GM12891 (cell line): ENCODE measurements around the gene DOCK2.
A peak's percentile ranks its signal among the peaks of the same experiment; 100 is the strongest.
"Not testable (repeated sequence)": the region's sequence is repeated elsewhere in the genome, so short reads cannot be mapped to it uniquely, and the experiment has no call there.

Experiments used
- DNase-seq: peaks from one replicate; pipeline ENCODE4 v3.0.0; 2011; ENCODE audit warnings: low spot score; ENCODE audit not compliant: insufficient read length
- FAIRE-seq: peaks from 2 replicates; lab custom pipeline; 2011; peaks lifted over from hg19 to GRCh38; lab: Jason Lieb, UNC
- PAX5 ChIP-seq: IDR thresholded peaks from 2 replicates; pipeline ENCODE4 v1.6.1; 2011; ENCODE audit warnings: low read length, moderate library complexity, mild to moderate bottlenecking; ENCODE audit not compliant: insufficient read depth, severe bottlenecking
- POLR2A ChIP-seq: IDR thresholded peaks from 2 replicates; pipeline ENCODE4 v1.6.1; 2011; ENCODE audit warnings: low read depth, low read length, control low read depth
- POLR2AphosphoS5 ChIP-seq: IDR thresholded peaks from 2 replicates; pipeline ENCODE4 v1.6.1; 2011; ENCODE audit warnings: low read depth, low read length, control low read depth
- POU2F2 ChIP-seq: IDR thresholded peaks from 2 replicates; pipeline ENCODE4 v1.6.1; 2011; ENCODE audit warnings: low read depth, mild to moderate bottlenecking, control low read depth, low read length, moderate library complexity
- SPI1 ChIP-seq: IDR thresholded peaks from 2 replicates; pipeline ENCODE4 v1.6.1; 2011; ENCODE audit warnings: low read depth, low read length, control low read depth
- TAF1 ChIP-seq: IDR thresholded peaks from 2 replicates; pipeline ENCODE4 v1.6.1; 2011; ENCODE audit warnings: low read depth, low read length, control low read depth

Gene DOCK2

DNA sequence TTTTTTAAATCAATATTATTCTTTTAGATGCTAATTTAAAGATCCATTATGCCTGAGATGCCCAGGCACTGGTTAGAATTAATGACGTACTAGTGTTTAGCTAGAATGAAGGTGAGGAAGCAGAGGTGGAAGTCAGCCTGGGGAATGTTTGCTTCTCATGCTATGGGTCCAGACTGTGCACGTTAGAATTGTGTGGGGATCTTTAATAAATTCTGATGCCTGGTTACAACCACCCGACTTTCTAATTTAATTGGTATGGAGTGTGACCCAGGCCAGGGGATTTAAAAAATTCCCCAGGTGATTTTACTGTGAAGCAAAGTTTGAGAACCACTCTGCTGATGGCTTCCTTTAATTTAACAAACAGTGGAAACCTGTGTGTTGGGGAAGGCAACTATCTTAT lies 111.1 kb downstream of the DOCK2 start:
- FAIRE-seq (no peak), DNase-seq (no peak)
- no peak for TF ChIP-seq POLR2AphosphoS5
- TF ChIP-seq PAX5 = no peak
- no peak for TF ChIP-seq POLR2A
- TF ChIP-seq POU2F2 = no peak
- no peak for TF ChIP-seq TAF1
- TF ChIP-seq SPI1 = no peak

DNA sequence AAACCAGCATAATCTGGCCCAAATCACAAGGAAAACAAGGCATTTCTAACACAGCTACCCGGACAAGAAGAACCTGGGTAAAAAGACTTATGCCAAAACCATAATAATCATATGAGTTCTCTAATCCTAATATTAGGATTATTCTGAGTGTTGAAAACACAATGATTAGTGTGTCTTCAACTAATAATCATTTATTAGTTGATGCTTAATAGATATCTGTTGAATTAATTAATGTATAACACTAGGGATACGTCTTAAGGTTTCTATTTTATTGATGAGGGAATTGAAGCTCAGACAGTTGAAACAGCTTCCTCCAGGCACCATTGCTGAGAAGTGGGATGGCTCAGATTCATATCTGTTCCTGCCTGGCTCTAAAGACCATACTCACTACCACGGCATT lies 112.2 kb downstream of the DOCK2 start:
- TF ChIP-seq SPI1 = no peak
- DNase-seq (no peak), FAIRE-seq (no peak)

DNA sequence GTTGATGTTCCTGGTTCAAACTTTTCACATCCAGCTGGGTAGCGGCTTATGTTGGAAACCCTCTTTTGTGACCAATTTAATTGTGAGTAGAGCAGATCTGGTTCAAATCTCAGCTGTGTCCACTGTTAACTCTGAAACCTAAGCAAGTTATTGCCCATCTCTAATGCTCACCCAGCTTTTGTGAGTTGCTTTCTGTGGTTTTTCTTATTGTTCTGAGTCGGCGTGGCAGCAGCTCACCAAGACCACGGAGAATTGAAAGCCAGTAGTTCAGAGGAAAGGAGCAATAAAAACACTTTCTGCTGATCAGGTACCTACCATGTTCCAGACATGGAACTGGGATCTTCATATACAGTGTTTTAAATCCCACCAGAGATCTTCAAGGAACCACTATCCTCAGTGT lies 114.4 kb downstream of the DOCK2 start:
- TF ChIP-seq SPI1 (no peak), POLR2A (no peak), POU2F2 (no peak), TAF1 (no peak), PAX5 (no peak), POLR2AphosphoS5 (no peak)
- no peak for DNase-seq
- FAIRE-seq = no peak

DNA sequence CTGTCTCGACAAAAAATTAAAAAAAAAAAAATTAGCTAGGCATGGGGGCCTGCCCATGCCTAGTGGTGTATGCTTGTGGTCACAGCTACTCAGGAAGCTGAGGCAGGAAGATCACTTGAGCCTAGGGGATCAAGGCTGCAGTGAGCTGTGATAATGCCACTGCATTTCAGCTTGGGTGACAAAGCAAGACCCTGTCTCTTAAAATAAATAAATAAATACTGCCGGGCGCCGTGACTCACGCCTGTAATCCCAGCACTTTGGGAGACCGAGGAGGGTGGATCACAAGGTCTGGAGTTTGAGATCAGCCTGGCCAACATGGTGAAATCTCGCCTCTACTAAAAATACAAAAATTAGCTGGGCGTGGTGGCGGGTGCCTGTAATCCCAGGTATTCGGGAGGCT lies 115.5 kb downstream of the DOCK2 start:
- FAIRE-seq, DNase-seq: not testable (repeated sequence)

DNA sequence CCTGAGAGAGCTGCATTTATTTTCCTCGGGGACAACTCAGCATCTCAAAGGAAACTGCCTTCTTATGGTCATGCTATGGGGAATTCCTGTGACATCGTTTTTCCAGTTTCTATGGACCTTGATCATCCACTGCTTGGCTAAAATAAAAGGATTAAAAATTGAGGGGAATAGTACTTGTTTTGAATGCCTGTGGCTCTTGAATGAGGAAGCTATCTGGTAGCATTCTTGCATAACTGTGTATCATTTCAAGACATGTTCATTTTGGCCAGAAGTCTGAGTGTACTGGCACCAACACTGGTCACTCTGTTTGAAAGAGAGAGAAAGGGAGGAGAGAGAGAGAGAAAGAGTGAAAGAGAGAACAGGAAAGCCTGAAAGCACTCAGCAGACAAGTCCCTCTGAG lies 116.7 kb downstream of the DOCK2 start:
- TF ChIP-seq POU2F2 (no peak), PAX5 (no peak), POLR2AphosphoS5 (no peak), SPI1 (no peak)
- FAIRE-seq (no peak), DNase-seq (no peak)

DNA sequence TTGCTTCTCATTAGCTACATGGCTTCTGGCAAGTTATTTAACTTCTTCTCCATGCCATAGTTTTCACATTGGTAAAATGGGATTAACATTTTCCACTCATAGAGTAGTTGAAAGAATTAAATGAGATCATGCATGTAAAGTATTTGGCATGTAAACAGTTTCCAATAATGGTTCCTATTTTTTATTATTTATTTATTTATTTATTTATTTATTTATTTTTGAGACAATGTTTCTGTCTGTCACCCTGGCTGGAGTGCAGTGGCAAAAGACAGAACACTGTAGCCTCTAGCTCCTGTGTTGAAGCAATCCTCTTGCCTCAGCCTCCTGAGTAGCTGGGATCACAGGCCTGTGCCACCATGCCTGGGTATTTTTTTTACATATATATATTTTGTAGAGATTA lies 117.7 kb downstream of the DOCK2 start:
- TF ChIP-seq POU2F2 (no peak), POLR2AphosphoS5 (no peak), TAF1 (no peak), SPI1 (no peak), PAX5 (no peak), POLR2A (no peak)
- DNase-seq (no peak), FAIRE-seq (no peak)

DNA sequence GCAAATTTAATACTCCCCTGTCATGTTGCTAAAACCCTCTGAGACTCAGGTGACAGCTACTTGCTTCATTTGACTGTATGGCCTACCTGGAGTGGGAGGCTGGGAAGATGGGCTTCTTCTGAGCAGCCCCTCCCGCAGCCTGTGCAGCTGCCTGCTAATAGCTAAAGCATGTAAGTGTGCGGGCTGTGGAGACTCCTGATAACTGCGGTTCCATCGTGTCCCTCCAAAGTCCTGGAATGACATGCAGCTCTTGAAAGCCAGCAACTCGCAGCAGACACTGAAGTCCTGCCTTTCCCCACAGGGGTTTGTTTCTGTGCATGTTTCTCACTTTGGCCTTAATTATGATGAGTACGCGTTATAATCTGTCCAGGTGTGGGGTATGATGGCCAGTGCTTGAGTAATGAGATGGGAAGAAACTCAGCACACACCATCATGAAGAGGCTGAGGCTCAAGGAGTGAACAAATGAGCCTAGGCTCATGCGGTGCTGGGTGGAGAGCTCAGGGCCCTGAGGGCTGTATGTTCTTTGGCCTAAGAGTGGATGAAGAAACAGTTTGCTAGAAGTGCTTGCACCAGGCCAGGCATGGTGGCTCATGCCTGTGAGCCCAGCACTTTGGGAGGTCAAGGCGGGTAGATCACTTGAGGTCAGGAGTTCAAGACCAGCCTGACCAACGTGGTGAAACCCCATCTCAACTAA lies 119.1 kb downstream of the DOCK2 start:
- TF ChIP-seq POLR2A (no peak), POU2F2 (no peak), POLR2AphosphoS5 (no peak), TAF1 (no peak), SPI1 (no peak), PAX5 (no peak)
- DNase-seq (no peak), FAIRE-seq (no peak)

DNA sequence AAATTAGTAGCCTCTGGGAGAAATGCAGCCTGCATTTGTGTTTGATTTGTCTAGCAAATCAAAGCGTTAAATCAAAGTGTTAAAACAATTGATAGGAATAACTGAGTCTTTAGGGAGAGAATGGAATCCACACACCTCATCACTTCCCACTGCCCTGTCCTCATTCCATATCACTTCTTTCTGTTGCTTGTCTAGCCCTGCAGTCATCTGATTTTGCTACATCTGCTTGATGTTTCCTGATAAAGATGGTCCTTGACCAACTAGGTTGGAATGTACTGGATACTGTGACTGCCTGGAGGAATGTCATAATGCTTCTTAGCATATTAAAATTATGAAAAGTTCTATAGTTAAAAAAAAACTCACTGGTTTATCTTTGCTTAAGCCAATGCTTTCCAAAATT lies 119.9 kb downstream of the DOCK2 start:
- TF ChIP-seq POU2F2 (no peak), POLR2A (no peak), TAF1 (no peak)
- FAIRE-seq (peak; percentile 57), DNase-seq (no peak)

DNA sequence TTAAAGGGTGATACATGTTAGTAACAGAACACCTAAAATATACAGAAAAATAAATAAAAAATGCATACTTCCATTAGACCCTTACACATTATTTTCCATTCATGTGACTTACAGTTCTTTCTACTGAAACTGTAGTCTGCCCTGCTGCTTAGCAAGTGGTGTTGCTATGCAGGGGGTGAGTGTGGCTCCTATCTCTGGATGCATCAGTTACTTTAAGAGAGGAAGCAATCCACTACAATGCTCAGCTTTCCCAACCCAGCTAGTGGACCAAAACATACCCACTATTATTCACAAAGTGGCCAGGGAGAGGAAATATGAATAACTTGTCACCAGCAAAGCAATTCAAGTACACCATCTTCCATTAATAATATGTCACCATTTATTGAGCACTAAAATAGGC lies 121.8 kb downstream of the DOCK2 start:
- DNase-seq (no peak), FAIRE-seq (no peak)
- TF ChIP-seq SPI1 (no peak), POLR2AphosphoS5 (no peak), POU2F2 (no peak), TAF1 (no peak), POLR2A (no peak), PAX5 (no peak)

DNA sequence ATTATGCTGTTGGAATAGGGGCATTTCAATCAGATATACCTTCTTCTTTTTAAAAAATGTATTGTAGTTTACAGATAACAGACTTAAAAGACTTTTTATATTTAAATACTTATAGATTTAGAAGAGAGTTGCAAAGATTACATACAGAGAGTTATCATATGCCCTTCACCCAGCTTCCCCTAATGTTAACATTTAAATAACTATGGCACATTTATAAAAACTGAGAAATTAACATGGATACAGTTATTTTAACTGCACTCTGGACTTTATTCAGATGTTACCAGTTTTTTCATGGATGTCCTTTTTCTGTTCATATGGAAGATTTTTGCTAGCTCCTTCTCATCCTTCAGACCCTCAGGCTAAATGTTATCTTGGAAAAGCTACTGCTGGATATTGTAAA lies 123.2 kb downstream of the DOCK2 start:
- no peak for FAIRE-seq
- TF ChIP-seq PAX5 = no peak
- no peak for TF ChIP-seq TAF1
- no peak for TF ChIP-seq SPI1
- no peak for DNase-seq
